Transverse colon (tissue), 4 donors: Measurements from ENCODE around the gene PPP4R4.

ENCODE experiments used
- CTCF ChIP-seq, 5 experiments: fragments of 200-600 bp in 3 of 5; fragments of 450-650 bp in 2 of 5; sonication (generic) in 3 of 5; IDR thresholded peaks; 1 replicate in 2 of 5; 2 replicates in 3 of 5; pipeline ENCODE4 v1.5.1; 2016 to 2017; ENCODE audit warnings: antibody characterized with exemption in 5 of 5, inconsistent platforms in 3 of 5, mild to moderate bottlenecking in 2 of 5, moderate library complexity in 1 of 5
- EP300 ChIP-seq: sonication (generic); formaldehyde crosslinking; IDR thresholded peaks from one replicate; pipeline ENCODE4 v1.6.1; 2017; ENCODE audit warnings: antibody characterized with exemption, low read depth
- POLR2A ChIP-seq: fragments of 450-650 bp; IDR thresholded peaks from one replicate; pipeline ENCODE4 v1.6.1; 2016; ENCODE audit warnings: antibody characterized with exemption, mild to moderate bottlenecking, moderate library complexity
- POLR2AphosphoS5 ChIP-seq, 3 donors: sonication (generic); formaldehyde crosslinking; IDR thresholded peaks; one replicate each; pipeline ENCODE4 v1.6.1; 2016; ENCODE audit warnings: antibody characterized with exemption in 3 of 3

GRCh38 chr14:94192536-94192935, 18.4 kb downstream of the PPP4R4 start:
- TF ChIP-seq CTCF (IDR thresholded peaks at IDR 0.05) (no peak), POLR2A (no peak), POLR2AphosphoS5 (IDR thresholded peaks at IDR 0.05) (no peak), EP300 (no peak)
